ENCODE results near the gene SOAT2. TPM values are rescaled to one million over a fixed set of nuclear protein-coding genes. Genes with fewer than 3 reads are reported as not detected.

SOAT2 gene
- total RNA-seq, 1 donor from 2014 or later, result not detected

DNA sequence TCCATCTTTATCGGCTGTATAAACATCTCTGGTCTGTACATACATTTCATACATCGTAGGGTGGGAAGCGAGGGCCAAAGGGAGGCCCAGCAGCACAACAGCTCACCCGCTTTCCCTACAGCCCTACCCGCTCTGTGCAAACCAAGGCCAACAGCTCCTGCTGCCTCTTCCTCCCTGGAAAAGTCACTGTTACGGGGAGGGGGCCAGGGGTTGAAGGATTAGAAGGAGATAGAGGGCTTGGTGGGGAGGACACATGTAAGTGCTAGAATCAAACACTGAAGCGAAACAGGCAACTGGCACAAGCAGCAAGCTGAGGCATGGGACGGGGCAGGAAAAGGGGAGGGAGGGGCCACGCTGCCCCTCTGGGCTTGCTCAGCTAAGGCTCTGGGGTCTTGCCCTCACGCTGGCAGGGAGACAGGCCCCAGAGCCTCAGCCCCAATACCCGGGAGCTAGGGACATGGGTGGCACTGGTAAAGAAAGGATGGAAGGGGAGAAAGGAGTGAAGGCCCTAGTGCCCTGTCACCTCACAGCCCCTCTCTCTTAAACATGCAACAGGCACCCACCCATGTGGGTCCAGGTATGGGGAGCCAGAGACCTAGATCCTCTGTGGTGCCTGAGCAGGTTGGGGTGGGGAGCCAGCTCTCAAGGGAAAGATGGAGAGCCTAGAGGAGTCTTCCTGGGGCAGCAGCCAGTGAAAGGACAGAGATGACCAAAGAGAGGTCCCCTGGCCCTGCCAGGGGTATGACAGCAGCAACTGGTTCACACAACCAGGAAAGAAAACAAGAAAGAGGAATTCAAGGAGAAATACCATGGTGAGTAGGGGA lies 38.5 kb upstream of the SOAT2 start:
- DNase-seq (ENCODE audit: low spot score), result peak; percentile 64

DNA sequence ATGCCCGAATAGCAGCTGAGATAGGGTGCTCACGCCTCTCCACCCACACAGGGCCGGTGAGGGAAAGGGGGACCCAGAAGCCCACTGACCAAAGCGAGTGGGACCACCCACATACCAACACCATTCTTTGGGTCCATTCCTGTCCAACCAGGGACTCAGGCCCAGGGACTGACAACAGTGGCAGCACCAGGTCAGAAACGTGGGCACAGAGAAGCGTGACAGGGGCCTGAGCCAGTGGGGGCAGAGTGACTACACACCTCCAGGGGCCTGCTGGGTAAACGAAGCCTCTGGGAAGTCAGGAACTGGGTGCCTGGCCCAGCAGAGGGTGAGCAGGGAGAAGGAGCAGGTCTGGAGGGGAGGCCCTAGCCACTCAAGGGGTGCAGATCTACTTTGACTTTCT lies 37.8 kb upstream of the SOAT2 start:
- peak; percentile 75 for DNase-seq (ENCODE audit: low spot score)

DNA sequence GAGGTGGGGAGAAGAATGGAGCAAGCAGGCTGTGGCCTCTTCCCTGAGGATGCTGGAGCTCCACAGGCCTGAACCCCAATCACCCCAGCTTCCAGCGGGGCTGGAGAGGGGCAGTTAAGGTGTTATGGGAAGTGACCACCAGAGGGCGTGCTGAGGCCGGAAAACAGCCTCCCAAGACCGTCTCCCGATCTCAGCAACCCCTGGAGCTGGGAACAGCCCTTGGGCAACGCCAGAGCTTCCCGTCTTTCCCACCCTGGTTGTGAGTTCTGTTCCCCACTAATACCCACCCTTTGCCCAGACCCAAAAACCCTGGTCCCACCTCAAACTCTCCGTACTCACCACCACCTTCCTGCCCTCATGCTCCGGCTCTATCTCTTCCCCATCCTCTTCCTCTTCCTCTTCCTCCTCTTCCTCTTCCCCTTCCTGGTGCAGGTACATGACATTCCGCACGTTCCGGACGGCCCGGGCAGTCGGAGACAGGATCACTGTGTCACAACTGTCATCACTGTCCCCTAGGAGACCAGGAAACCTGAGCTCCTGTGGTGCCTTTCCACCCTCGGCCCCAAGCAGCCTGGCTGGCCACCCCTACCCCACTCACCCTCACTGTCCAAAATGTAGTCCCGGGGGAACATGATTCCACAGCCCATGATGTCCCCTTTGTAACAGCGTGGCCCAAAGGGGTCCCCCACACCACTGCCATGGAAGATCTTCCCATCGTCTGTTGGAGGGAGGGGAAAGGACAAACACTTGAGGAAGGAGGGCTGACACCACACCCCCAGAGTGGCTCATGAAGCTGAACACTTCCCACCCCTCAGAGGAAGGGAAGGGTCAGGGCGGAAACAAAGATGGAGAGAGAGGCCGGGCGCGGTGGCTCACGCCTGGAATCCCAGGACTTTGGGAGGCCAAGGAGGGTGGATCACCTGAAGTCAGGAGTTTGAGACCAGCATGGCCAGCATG lies 37.0 kb upstream of the SOAT2 start:
- DNase-seq (ENCODE audit: low spot score), result peak; percentile 93

DNA sequence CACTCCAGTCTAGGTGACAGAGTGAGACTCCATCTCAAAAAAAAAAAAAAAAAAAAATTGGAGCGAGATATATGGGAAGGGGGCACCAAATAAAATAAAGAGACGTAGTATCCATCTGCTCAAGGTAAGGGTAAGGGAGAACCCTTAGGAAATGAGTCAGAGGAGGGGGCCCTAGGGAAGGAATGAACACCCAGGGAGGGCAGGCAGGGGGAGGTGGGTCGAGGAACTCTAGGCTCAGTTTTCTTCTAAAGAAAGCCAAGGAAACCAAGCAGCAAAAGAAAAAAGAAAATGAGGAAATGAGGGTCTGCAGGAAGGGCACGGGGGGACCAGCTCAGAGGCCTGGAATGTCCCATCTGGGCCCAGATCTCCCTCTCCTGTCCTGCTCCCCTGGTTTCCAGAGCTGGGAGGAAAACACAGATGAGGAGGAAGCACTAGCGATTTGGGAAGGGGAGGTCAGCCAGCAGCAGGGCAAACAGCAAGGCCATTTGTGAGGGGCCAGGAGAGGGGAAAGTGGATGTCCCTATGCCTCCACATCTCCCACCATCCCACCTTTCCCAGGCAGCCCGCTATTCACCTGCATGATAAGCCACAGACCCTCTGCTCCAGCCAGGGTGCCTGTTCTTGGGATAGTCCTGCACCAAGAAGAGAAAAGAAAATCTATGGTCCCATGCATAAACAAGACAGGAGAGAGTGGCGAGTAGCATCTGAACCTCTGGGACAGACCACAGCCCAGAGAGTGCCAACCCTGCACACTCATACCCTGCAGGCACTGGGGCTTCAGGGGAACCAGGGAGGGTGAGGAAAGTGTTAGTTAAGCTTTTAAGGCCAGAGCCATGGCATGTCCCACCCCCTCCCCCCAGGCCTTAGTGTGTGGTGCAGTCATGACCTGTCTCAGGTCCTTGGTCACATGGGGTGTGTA lies 36.0 kb upstream of the SOAT2 start:
- peak; percentile 68 for DNase-seq (ENCODE audit: low spot score)

DNA sequence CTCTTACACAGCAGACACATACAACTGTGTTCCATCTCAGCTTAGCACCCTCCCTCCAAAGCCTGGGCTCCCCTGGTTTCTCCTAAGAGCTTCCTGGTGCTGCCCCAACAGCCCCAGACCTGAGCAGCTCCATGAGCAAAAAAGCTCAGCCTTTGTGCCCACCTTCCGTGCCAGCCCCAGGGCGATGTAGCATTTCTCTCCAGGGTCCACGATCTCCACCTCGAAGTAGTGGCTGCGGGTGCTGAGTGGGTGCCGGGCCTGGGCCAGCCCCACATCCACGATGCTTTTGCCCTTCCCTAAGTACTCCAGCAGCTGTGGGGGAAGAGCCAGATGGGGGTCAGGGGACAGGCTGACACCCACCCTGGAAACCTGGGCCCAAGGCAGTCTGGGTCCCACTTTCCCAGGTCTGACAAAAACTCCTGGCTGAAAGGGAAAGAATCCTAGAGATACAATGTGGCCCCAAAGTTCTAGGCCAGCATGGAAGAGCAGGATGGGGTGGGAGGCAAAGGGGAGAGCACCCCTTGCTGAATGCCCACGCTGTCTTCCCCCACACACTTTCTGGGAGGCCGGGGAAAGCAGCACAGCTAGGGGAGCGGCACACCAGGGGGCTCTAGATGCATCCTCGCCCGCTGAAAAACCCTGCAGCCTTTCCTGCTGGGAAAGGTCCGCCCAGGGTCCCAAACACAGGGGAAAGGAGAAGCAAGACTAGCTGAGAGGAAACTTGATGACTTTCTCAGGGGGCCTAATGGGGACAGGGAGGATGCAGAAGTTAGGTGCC lies 35.1 kb upstream of the SOAT2 start:
- DNase-seq (ENCODE audit: low spot score), result peak; percentile 78

GRCh38 chr12:53068811-53069585 lies 34.3 kb upstream of the SOAT2 start:
- peak; percentile 75 for DNase-seq (ENCODE audit: low spot score)

- DNase-seq (ENCODE audit: low spot score), result peak; percentile 85
Observed at GRCh38 chr12:53069621-53070410, 33.5 kb upstream of the SOAT2 start.

- peak; percentile 85 for DNase-seq (ENCODE audit: low spot score)
Observed at GRCh38 chr12:53070877-53071492, 32.3 kb upstream of the SOAT2 start.

DNA sequence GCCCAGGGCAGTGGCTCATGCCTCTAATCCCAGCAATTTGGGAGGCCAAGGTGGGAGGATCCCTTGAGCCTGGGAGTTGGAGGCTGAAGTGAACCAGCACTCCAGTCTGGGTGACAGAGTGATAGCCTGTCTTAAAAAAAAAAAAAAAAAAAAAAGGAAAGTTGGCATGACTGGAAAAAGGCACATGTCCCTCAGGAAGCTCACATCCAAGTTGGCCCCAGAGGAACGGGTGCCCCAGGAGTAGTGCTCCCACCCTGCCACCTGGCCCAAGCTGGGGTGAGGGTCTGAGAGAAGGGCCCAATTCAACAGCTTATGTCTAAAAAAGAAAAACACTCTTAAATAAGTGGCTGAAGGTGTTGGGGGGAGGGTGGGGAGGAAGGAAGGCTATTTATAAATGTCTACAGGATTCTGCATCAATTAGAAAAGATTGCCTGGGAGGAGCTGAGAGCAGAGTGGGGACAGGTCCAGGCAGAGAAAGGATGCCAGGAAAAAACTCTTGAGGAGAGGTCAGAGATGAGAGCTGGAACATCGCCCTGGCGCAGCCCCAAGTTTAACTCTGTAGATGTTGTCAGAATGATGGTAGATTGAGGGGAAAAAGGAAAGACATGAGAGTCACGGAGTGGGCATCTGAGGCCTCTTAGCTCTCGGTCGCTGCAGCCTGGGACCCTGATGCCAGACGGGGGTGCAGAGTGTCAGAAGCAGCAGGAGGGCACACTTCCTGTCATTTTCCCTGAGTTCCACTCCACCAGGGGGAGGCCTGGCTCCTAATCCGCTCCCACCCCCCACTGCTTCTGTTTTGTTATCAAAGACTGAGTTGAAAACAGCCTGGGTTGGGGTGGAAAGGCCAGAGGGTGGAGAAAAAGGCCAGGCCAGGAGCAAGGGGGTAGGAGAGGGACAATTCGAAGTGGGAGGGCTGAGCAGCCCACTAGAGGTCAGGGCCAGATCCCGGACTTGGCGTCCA lies 31.4 kb upstream of the SOAT2 start:
- DNase-seq (ENCODE audit: low spot score), result peak; percentile 89

GRCh38 chr12:53073881-53074280 lies 29.4 kb upstream of the SOAT2 start:
- peak; percentile 18 for DNase-seq (ENCODE audit: low spot score)

GRCh38 chr12:53074283-53074998 lies 28.8 kb upstream of the SOAT2 start:
- peak; percentile 74 for DNase-seq (ENCODE audit: low spot score)

DNA sequence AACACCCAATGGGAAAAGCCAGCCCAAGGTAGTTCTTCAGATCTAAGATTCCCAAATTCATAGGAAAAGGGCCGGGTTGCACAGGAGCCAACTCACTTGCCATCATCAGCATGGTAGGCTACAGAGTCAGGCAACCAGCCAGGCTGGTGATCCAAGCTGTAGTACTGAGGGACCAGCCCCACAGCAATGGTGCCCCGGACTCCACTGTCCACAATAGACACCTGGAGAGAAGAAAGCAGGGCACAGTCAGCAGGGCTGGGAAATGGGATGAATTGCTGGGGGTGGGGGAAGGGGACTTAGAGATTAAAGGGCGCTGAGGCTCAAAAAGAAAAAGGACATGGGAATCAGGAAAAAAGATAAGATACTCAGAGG lies 28.3 kb upstream of the SOAT2 start:
- peak; percentile 86 for DNase-seq (ENCODE audit: low spot score)

- DNase-seq (ENCODE audit: low spot score), result peak; percentile 62
Observed at GRCh38 chr12:53076461-53076860, 26.8 kb upstream of the SOAT2 start.

DNA sequence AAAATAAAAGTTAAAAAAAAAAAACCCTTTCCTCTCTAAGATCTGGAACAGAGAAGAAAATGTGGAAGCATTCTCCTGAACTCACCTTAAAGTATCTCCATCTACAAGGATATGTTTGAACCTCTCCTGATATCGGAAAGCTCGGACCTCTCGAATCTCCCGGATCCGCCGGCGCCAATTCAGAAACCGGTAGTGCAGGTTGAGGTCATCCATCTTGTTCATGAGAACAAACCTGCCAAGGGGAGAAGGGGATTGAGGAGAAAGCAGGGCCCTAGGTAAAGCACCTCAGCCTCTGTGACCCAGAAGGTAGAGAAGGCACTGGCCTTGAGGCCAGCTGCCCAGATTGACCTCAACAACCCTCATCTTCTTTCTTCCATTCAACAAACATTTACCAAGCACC lies 26.3 kb upstream of the SOAT2 start:
- peak; percentile 43 for DNase-seq (ENCODE audit: low spot score)

GRCh38 chr12:53078425-53079225 lies 24.7 kb upstream of the SOAT2 start:
- DNase-seq (ENCODE audit: low spot score), result no peak

Measured in mesenteric fat pad (tissue), 1 donor.